K562 (cell line): ENCODE measurements around the gene TSC1. TPM values are rescaled to one million over a fixed set of nuclear protein-coding genes. Genes with fewer than 3 reads are reported as not detected.

Experiments used
- ATAC-seq: fragments of 200-7000 bp; cut with Tn5 transposase; 3 replicates; pipeline ENCODE4 v1.9.1; 2020; ENCODE audit warnings: moderate library complexity
- BruUV-seq: library from RNA; stranded (reverse); fragments of 400-500 nt; replicated peaks from 2 replicates; lab custom pipeline; 2021; lab: Mats Ljungman, UMichigan
- CTCF ChIA-PET: fragments of 300-600 bp; formaldehyde crosslinking; extraction: SDS; loops from one replicate; lab custom pipeline; 2021; ENCODE audit warnings: low intra/inter-chr PET ratio; lab: Yijun Ruan, JAX
- POLR2A ChIA-PET: fragments of 300-600, 350-650 bp; sonication (Branson Sonifier 250); formaldehyde crosslinking; extraction: SDS; loops from one replicate; lab custom pipeline; 2021; ENCODE audit warnings: antibody characterized with exemption, inconsistent platforms; lab: Yijun Ruan, JAX
- DNase-seq, 4 experiments: peaks; one replicate each; pipeline versions ENCODE4 v3.0.0 to v3.0.0-alpha.2; 2011 to 2018; ENCODE audit warnings: low spot score in 3 of 4, mixed read lengths in 3 of 4; ENCODE audit errors: extremely low read depth in 1 of 4
- FAIRE-seq: peaks from 2 replicates; lab custom pipeline; 2011; peaks lifted over from hg19 to GRCh38; lab: Jason Lieb, UNC
- H2AFZ ChIP-seq: 2 replicates; pipeline ENCODE4 v1.6.0; 2011; ENCODE audit warnings: low read depth, low read length, control low read depth, inconsistent platforms
- H3K27ac ChIP-seq: fragments of 200-600 bp; 3 replicates; pipeline ENCODE4 v1.8.0; 2011; ENCODE audit warnings: low read depth, mild to moderate bottlenecking, control low read depth, inconsistent platforms, low read length, moderate library complexity, mixed read lengths; ENCODE audit errors: extremely low read depth
- H3K27me3 ChIP-seq, 2 experiments: fragments of 300-600 bp in 1 of 2; 2 replicates in 1 of 2; 3 replicates in 1 of 2; pipeline versions ENCODE4 v1.6.0 to v1.8.0; 2011; ENCODE audit warnings: inconsistent platforms in 2 of 2, low read length in 2 of 2, mild to moderate bottlenecking in 1 of 2, mixed read lengths in 1 of 2, moderate library complexity in 1 of 2; ENCODE audit not compliant: control insufficient read depth in 2 of 2, insufficient read depth in 2 of 2
- H3K36me3 ChIP-seq: fragments of 300-600 bp; 3 replicates; pipeline ENCODE4 v1.8.0; 2011; ENCODE audit warnings: mild to moderate bottlenecking, low read length, inconsistent platforms; ENCODE audit not compliant: control insufficient read depth, insufficient read depth
- H3K4me1 ChIP-seq, 2 experiments: fragments of 200-600 bp in 1 of 2; replicated peaks in 1 of 2; 2 replicates in 1 of 2; 3 replicates in 1 of 2; pipeline versions ENCODE4 v1.5.1 to v1.8.0; 2011; ENCODE audit warnings: inconsistent platforms in 2 of 2, low read length in 2 of 2, mild to moderate bottlenecking in 1 of 2, mixed read lengths in 1 of 2, moderate library complexity in 1 of 2; ENCODE audit not compliant: control insufficient read depth in 2 of 2, insufficient read depth in 2 of 2
- H3K4me2 ChIP-seq: 2 replicates; pipeline ENCODE4 v1.6.1; 2011; ENCODE audit warnings: low read length, control low read depth, inconsistent platforms, mixed read lengths; ENCODE audit not compliant: insufficient read depth
- H3K4me3 ChIP-seq: fragments of 200-600 bp; sonication (generic), shearing (Covaris generic); 2 replicates; pipeline ENCODE4 v1.5.1; 2016; ENCODE audit warnings: control low read depth, inconsistent platforms
- H3K79me2 ChIP-seq: fragments of 200-600 bp; 3 replicates; pipeline ENCODE4 v1.8.0; 2011; ENCODE audit warnings: low read length, inconsistent platforms; ENCODE audit not compliant: control insufficient read depth, insufficient read depth
- H3K9ac ChIP-seq, 2 experiments: 2 replicates each; pipeline versions ENCODE4 v1.6.0 to v1.6.1; 2011; ENCODE audit warnings: low read depth in 2 of 2, low read length in 2 of 2, control low read depth in 1 of 2, inconsistent platforms in 1 of 2, mild to moderate bottlenecking in 1 of 2, mixed read lengths in 1 of 2; ENCODE audit not compliant: insufficient read depth in 1 of 2
- H3K9me1 ChIP-seq: one replicate; pipeline ENCODE4 v1.6.0; 2011; ENCODE audit warnings: inconsistent platforms, mild to moderate bottlenecking, low read length, moderate library complexity; ENCODE audit not compliant: control insufficient read depth, insufficient read depth
- H3K9me3 ChIP-seq: replicated peaks from 2 replicates; pipeline ENCODE4 v1.5.1; 2011; ENCODE audit warnings: low read depth, low read length, inconsistent platforms; ENCODE audit not compliant: control insufficient read depth, insufficient read depth
- H4K20me1 ChIP-seq: replicated peaks from 2 replicates; pipeline ENCODE4 v1.6.1; 2011; ENCODE audit warnings: low read length, inconsistent platforms, mixed read lengths; ENCODE audit not compliant: control insufficient read depth, insufficient read depth
- CAMTA2 ChIP-seq: fragments of 250-450 bp; sonication (Bioruptor Pico); conservative IDR thresholded peaks from 2 replicates; pipeline ENCODE4 v1.5.1; 2022
- CCNT2 ChIP-seq: IDR thresholded peaks from 2 replicates; pipeline ENCODE4 v1.6.1; 2011; ENCODE audit warnings: borderline replicate concordance, low read depth, mild to moderate bottlenecking, moderate library complexity, mixed read lengths, low read length; ENCODE audit not compliant: insufficient read length; ENCODE audit errors: extremely low read depth
- DACH1 ChIP-seq: fragments of 450-650 bp; IDR thresholded peaks from 2 replicates; pipeline ENCODE4 v1.6.1; 2018; ENCODE audit not compliant: partially characterized antibody
- FOXM1 ChIP-seq, 2 experiments: fragments of 450-650 bp in 1 of 2; sonication (generic) in 1 of 2; formaldehyde crosslinking in 1 of 2; IDR thresholded peaks; 2 replicates each; pipeline versions ENCODE4 v1.6.1 to v1.9.0; 2017 to 2022; ENCODE audit warnings: low read depth in 2 of 2, mild to moderate bottlenecking in 2 of 2, missing genetic modification reagents in 1 of 2, moderate library complexity in 1 of 2
- MXI1 ChIP-seq: IDR thresholded peaks from 2 replicates; pipeline ENCODE4 v1.6.1; 2011; ENCODE audit warnings: low read depth, mild to moderate bottlenecking, improper control_type of control experiment, low read length
- TAF7 ChIP-seq: fragments of 450-650 bp; IDR thresholded peaks from 2 replicates; pipeline ENCODE4 v1.6.1; 2016; ENCODE audit warnings: missing genetic modification characterization, missing compliant biosample characterization
- ZNF589 ChIP-seq: fragments of 200-800 bp; sonication (Bioruptor generic); IDR thresholded peaks from 2 replicates; pipeline ENCODE4 v1.6.1; 2016; ENCODE audit warnings: low read depth, missing genetic modification characterization, missing compliant biosample characterization
- WGBS: fragments of 100-300 bp; shearing (Covaris generic); methylation state at CpG from one replicate; pipeline ENCODE4 v1.1.6; 2016; ENCODE audit warnings: low coverage, mixed read lengths; ENCODE audit not compliant: insufficient coverage; ENCODE audit errors: missing lambda C conversion rate; 5-methylcytosine and 5-hydroxymethylcytosine counted together
- in situ Hi-C: fragments of 300-500 bp; cut with MboI; formaldehyde crosslinking; loops from 4 replicates; pipeline ENCODE4 v1.15.0; 2018; ENCODE audit warnings: inconsistent platforms, mixed read lengths
- intact Hi-C: fragments of 100-400 bp; cut with micrococcal nuclease; formaldehyde crosslinking; loops from 2 replicates; pipeline ENCODE4 v1.14.2; 2022
- polyA plus RNA-seq, 8 experiments: library from polyadenylated mRNA; depleted of rRNA in 4 of 8; stranded (reverse) in 5 of 8; unstranded in 3 of 8; fragments of >200 nt; fragmentation: Nextera tagmentation in 2 of 8; fragmentation: Illumina TruSeq in 1 of 8; extraction: Ambion mirVana in 2 of 8; extraction: Trizol in 1 of 8; gene quantifications; 2 replicates each; pipeline versions ENCODE4 v1.2.1 to v1.2.3, GENCODE V29; 2011 to 2014; ENCODE audit warnings: inconsistent platforms in 1 of 8, missing spikeins in 1 of 8
- total RNA-seq, 7 experiments: library from RNA; depleted of rRNA in 6 of 7; stranded (reverse); fragments of >200 nt in 6 of 7; fragmentation: Illumina TruSeq in 2 of 7; extraction: Trizol in 2 of 7; gene quantifications; 2 replicates each; pipeline versions ENCODE4 v1.2.1 to v1.2.3, GENCODE V29; 2011 to 2021; ENCODE audit warnings: low replicate concordance in 1 of 7
- TF ChIP-seq, protein P1 (sequence below): sonication (generic); formaldehyde crosslinking; IDR thresholded peaks from 2 replicates; pipeline ENCODE4 v1.8.1; 2022; ENCODE audit warnings: missing genetic modification reagents
- TF ChIP-seq, protein P2 (sequence below): fragments of 450-650 bp; formaldehyde crosslinking; IDR thresholded peaks from 2 replicates; pipeline ENCODE4 v1.4.0; 2020; ENCODE audit warnings: mild to moderate bottlenecking

TSC1 gene
- total and polyA plus RNA-seq, 9 of the 15 experiments (the other 6 are each of a cell fraction or from before 2014, with no cell fraction given): 6.9 to 37.6 (median 18.6) TPM

DNA sequence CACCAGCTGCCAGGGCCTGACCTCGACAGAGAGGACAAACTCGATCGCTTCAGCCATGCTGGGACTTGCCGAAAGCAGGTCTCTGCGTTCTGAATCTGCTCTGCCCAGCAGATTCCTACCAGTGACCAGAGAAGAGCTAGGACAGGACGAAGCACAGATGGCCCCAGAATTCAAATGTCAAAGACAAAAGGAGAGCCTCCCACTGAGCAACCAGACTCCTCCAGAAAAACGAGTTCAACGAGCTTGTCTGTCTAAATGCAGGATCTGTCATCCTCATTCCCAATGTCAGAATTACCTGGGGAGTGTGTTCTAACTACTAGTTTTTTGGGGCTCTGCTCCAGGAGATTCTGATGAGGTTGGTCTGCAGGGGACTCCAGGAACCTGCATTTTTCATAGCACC, 79.7 kb downstream of the TSC1 start:
- in situ Hi-C loops: no loop called here
- under 1% methylated on average over 8 of the region's 8 CpGs for WGBS
- no peak for FAIRE-seq
- Histone ChIP-seq H3K4me2 (no peak overlapping the region), H3K27me3 (peaks cover 34 to 77% of the 10 kb centered on the region in 2 experiments), H3K9ac (no peak overlapping the region), H3K9me3 (no peaks in the 10 kb centered on the region), H3K9me1 (no peaks in the 10 kb centered on the region), H2AFZ (no peak overlapping the region), H3K27ac (no peak overlapping the region), H3K79me2 (no peaks in the 10 kb centered on the region), H3K4me3 (no peak overlapping the region), H3K4me1 (peaks cover 0 to 3% of the 10 kb centered on the region in 2 experiments; a peak in 2 of 5 replicates), H3K36me3 (no peaks in the 10 kb centered on the region), H4K20me1 (no peaks in the 10 kb centered on the region; the same call in 1 of the 2 replicates)
- intact Hi-C loops: no loop called here
- ChIA-PET POLR2A (interaction anchor here (0.6 to 1.1 kb wide), 2 partner anchors 15 to 19 kb away, joined by 3 read pairs; no protein-coding TSS in a partner anchor), CTCF (no interaction called here)
- ATAC-seq: no peak
- no peak for DNase-seq
- BruUV-seq: no TSS peak
- no peak for TF ChIP-seq TAF7 (tag)
- no peak for TF ChIP-seq MXI1
- TF ChIP-seq ZNF589: no peak
- no peak for TF ChIP-seq CAMTA2
- TF ChIP-seq, protein P1, sequence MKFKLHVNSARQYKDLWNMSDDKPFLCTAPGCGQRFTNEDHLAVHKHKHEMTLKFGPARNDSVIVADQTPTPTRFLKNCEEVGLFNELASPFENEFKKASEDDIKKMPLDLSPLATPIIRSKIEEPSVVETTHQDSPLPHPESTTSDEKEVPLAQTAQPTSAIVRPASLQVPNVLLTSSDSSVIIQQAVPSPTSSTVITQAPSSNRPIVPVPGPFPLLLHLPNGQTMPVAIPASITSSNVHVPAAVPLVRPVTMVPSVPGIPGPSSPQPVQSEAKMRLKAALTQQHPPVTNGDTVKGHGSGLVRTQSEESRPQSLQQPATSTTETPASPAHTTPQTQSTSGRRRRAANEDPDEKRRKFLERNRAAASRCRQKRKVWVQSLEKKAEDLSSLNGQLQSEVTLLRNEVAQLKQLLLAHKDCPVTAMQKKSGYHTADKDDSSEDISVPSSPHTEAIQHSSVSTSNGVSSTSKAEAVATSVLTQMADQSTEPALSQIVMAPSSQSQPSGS: no peak
- no peak for TF ChIP-seq CCNT2
- TF ChIP-seq, protein P2, sequence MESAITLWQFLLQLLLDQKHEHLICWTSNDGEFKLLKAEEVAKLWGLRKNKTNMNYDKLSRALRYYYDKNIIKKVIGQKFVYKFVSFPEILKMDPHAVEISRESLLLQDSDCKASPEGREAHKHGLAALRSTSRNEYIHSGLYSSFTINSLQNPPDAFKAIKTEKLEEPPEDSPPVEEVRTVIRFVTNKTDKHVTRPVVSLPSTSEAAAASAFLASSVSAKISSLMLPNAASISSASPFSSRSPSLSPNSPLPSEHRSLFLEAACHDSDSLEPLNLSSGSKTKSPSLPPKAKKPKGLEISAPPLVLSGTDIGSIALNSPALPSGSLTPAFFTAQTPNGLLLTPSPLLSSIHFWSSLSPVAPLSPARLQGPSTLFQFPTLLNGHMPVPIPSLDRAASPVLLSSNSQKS (CRISPR knock-in tag): no peak
- TF ChIP-seq DACH1: no peak
- TF ChIP-seq FOXM1 (IDR thresholded peaks at IDR 0.05; ENCODE audit: low read depth): no peak
- TF ChIP-seq FOXM1 (CRISPR knock-in tag; IDR thresholded peaks at IDR 0.05; ENCODE audit: low read depth): no peak
